T-helper 1 cell treated with Interleukin-12 subunit alpha and Interleukin-12 subunit beta and Interleukin-4 antibody, amounts not matched to agents 30 μg/mL and 1 μg/mL, for 36 hours (primary cell): ENCODE results near the gene TMEM185B.

Experiments used
- H3K27ac Mint-ChIP-seq: one replicate; pipeline ENCODE4 v1.8.0; 2021; ENCODE audit warnings: mild to moderate bottlenecking, mixed read lengths
- H3K27me3 Mint-ChIP-seq: one replicate; pipeline ENCODE4 v1.8.0; 2021; ENCODE audit warnings: low read depth, mixed read lengths
- H3K36me3 Mint-ChIP-seq: one replicate; pipeline ENCODE4 v1.8.0; 2021; ENCODE audit warnings: low read depth, mixed read lengths
- H3K4me1 Mint-ChIP-seq: one replicate; pipeline ENCODE4 v1.8.0; 2021; ENCODE audit warnings: low read depth, mixed read lengths
- H3K4me3 Mint-ChIP-seq: one replicate; pipeline ENCODE4 v1.8.0; 2021; ENCODE audit warnings: mild to moderate bottlenecking, moderate library complexity, mixed read lengths
- H3K9me3 Mint-ChIP-seq: one replicate; pipeline ENCODE4 v1.8.0; 2021; ENCODE audit warnings: mixed read lengths

Gene TMEM185B

GRCh38 chr2:120182019-120182560, 41.1 kb downstream of the TMEM185B start:
- Mint-ChIP-seq H3K27ac (peak overlapping the region; percentile 53), H3K4me3 (peak overlapping the region; percentile 33), H3K9me3 (no peaks in the 10 kb centered on the region), H3K36me3 (peaks cover 17% of the 10 kb centered on the region), H3K4me1 (peaks cover 42% of the 10 kb centered on the region), H3K27me3 (no peaks in the 10 kb centered on the region)

GRCh38 chr2:120180066-120180465, 43.1 kb downstream of the TMEM185B start:
- H3K4me1 Mint-ChIP-seq, result peaks cover 51% of the 10 kb centered on the region
- no peak overlapping the region for H3K4me3 Mint-ChIP-seq
- H3K27ac Mint-ChIP-seq, result no peak overlapping the region

DNA sequence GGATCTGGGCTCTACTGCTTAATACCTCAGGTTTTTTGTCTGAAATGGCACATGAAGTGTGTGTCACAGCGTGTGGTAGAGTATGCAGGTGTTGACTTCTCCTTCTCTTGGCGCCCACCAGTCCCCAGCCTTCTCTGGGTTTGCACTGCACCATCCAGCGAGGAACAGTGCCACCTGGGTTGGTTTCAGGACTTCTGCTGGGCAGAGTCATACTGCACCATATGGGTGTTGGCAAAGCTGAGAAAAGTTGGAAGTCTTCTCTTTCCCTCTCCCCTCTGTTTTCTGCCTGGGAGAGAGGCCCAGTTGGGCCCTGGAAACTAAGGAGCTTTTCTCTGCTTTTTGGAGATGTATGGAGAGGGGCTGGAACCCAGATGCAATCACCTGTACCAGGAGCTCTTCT, 43.8 kb downstream of the TMEM185B start:
- Mint-ChIP-seq H3K9me3 (no peaks in the 10 kb centered on the region), H3K27ac (no peak overlapping the region), H3K36me3 (peaks cover 10% of the 10 kb centered on the region), H3K27me3 (no peaks in the 10 kb centered on the region), H3K4me3 (no peak overlapping the region), H3K4me1 (peaks cover 51% of the 10 kb centered on the region)

More at GRCh38 chr2:120180066-120180465, 43.1 kb downstream of the TMEM185B start:
- H3K27me3 Mint-ChIP-seq, result no peaks in the 10 kb centered on the region
- H3K36me3 Mint-ChIP-seq, result peaks cover 11% of the 10 kb centered on the region
- H3K9me3 Mint-ChIP-seq, result no peaks in the 10 kb centered on the region

DNA sequence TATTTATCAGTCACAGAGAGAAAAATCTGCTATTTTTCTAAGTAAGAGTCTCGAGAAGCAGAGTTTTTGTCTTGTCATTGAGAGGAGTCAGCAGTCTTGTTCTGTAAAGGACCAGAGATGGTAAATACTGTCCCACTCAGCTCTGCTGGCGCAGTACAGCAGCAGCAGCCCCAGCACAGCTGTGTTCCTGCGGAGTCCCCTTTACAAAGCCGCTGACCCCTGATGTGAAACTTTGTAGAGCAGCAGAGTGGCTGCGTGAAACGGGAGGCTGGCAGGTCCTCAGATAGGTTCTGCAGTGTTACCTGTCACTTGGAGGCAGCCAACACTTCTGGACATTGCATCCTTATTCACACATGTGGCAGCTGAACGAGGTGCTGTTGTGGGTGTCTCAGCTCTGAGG, 45.2 kb downstream of the TMEM185B start:
- no peaks in the 10 kb centered on the region for H3K9me3 Mint-ChIP-seq
- peak overlapping the region; percentile 99 for H3K4me3 Mint-ChIP-seq
- H3K4me1 Mint-ChIP-seq, result peaks cover 46% of the 10 kb centered on the region
- peak overlapping the region; percentile 78 for H3K27ac Mint-ChIP-seq
- no peaks in the 10 kb centered on the region for H3K27me3 Mint-ChIP-seq
- H3K36me3 Mint-ChIP-seq, result peaks cover 7% of the 10 kb centered on the region

- H3K4me1 Mint-ChIP-seq, result peaks cover 43% of the 10 kb centered on the region
- no peaks in the 10 kb centered on the region for H3K9me3 Mint-ChIP-seq
- H3K27ac Mint-ChIP-seq, result peak overlapping the region; percentile 99
These were observed 46.1 kb downstream of the TMEM185B start for GRCh38 chr2:120177001-120177621.

DNA sequence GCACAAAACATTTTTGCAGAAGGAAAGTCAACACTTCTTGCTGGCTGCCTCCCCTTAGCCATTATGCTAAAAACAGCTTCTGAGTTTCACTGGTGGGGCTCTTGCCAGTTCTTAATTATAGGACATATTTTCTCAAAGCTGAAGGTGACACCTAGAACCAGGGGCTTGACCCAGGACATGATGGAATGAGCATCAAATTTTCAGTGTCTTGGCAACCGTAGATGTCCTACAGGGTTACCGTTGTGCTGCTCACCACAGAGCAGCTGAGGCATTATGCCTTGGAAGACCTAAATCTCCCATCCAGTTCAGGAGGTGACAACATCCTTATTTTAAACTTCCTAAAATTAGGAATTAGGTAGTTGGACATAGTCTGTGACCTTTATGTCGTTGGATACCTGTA, 46.7 kb downstream of the TMEM185B start:
- H3K27me3 Mint-ChIP-seq, result no peaks in the 10 kb centered on the region

More at GRCh38 chr2:120177001-120177621, 46.1 kb downstream of the TMEM185B start:
- no peaks in the 10 kb centered on the region for H3K27me3 Mint-ChIP-seq
- H3K4me3 Mint-ChIP-seq, result peak overlapping the region; percentile 99
- H3K36me3 Mint-ChIP-seq, result peaks cover 5% of the 10 kb centered on the region

GRCh38 chr2:120174963-120175581, 48.1 kb downstream of the TMEM185B start:
- Mint-ChIP-seq H3K4me3 (no peak overlapping the region), H3K27ac (peak overlapping the region; percentile 27), H3K4me1 (peaks cover 34% of the 10 kb centered on the region), H3K36me3 (peaks cover 13% of the 10 kb centered on the region), H3K27me3 (no peaks in the 10 kb centered on the region), H3K9me3 (no peaks in the 10 kb centered on the region)

More for the DNA sequence above, 46.7 kb downstream of the TMEM185B start:
- H3K4me3 Mint-ChIP-seq, result peak overlapping the region; percentile 99
- H3K27ac Mint-ChIP-seq, result peak overlapping the region; percentile 99
- H3K4me1 Mint-ChIP-seq, result peaks cover 37% of the 10 kb centered on the region
- peaks cover 5% of the 10 kb centered on the region for H3K36me3 Mint-ChIP-seq
- H3K9me3 Mint-ChIP-seq, result no peaks in the 10 kb centered on the region
